ENCODE data around the gene FOLR1. TPM values are rescaled to one million over a fixed set of nuclear protein-coding genes. Genes with fewer than 3 reads are reported as not detected.
"Not testable (repeated sequence)": the region's sequence is repeated elsewhere in the genome, so short reads cannot be mapped to it uniquely, and the experiment has no call there.

The FOLR1 gene
- total RNA-seq (not detected), total RNA-seq (0 reads per million in 2 donors)

- no peak within 1 kb of the TSS for H3K27ac Mint-ChIP-seq
- no peak for ATAC-seq
These were observed at the start of gene FOLR1 for GRCh38 chr11:72191961-72192381. Gene FOLR1 (plus strand): TSS chr11:72192140. CDS start chr11:72192174, 34 bp downstream.

GRCh38 chr11:72142543-72142942 lies 49.4 kb upstream of the FOLR1 start:
- peaks cover 22% of the 10 kb centered on the region for H3K27me3 Mint-ChIP-seq
- H3K4me3 Mint-ChIP-seq; H3K9me3 ChIP-seq (ENCODE audit: control insufficient read depth, low read length, poor library complexity, severe bottlenecking); DNase-seq; H3K4me1 Mint-ChIP-seq; H3K27ac Mint-ChIP-seq; H3K36me3 Mint-ChIP-seq (ENCODE audit: low read depth); ATAC-seq: not testable (repeated sequence)

More at GRCh38 chr11:72191961-72192381, at the start of gene FOLR1:
- Mint-ChIP-seq H3K4me1 (peaks cover 6% of the 10 kb centered on the region), H3K36me3 (ENCODE audit: low read depth) (no peaks in the 10 kb centered on the region), H3K4me3 (no peak within 1 kb of the TSS), H3K27me3 (peaks cover 8% of the 10 kb centered on the region)
- no peaks in the 10 kb centered on the region for H3K9me3 ChIP-seq (ENCODE audit: control insufficient read depth, low read length, poor library complexity, severe bottlenecking)
- DNase-seq, result no peak

GRCh38 chr11:72144807-72145565 lies 47.0 kb upstream of the FOLR1 start:
- no peak for ATAC-seq
- H3K4me1 Mint-ChIP-seq, result peaks cover 7% of the 10 kb centered on the region
- no peak overlapping the region for H3K4me3 Mint-ChIP-seq

GRCh38 chr11:72146625-72147024 lies 45.3 kb upstream of the FOLR1 start:
- H3K27me3 Mint-ChIP-seq, result peaks cover 10% of the 10 kb centered on the region
- no peak for ATAC-seq
- no peak overlapping the region for H3K27ac Mint-ChIP-seq
- H3K36me3 Mint-ChIP-seq (ENCODE audit: low read depth), result no peaks in the 10 kb centered on the region
- no peak overlapping the region for H3K4me3 Mint-ChIP-seq
- peaks cover 3% of the 10 kb centered on the region for H3K9me3 ChIP-seq (ENCODE audit: control insufficient read depth, low read length, poor library complexity, severe bottlenecking)
- H3K4me1 Mint-ChIP-seq, result peaks cover 4% of the 10 kb centered on the region
- no peak for DNase-seq

More at GRCh38 chr11:72144807-72145565, 47.0 kb upstream of the FOLR1 start:
- peaks cover 3% of the 10 kb centered on the region for H3K9me3 ChIP-seq (ENCODE audit: control insufficient read depth, low read length, poor library complexity, severe bottlenecking)
- H3K36me3 Mint-ChIP-seq (ENCODE audit: low read depth), result no peaks in the 10 kb centered on the region
- no peak for DNase-seq
- peaks cover 18% of the 10 kb centered on the region for H3K27me3 Mint-ChIP-seq
- H3K27ac Mint-ChIP-seq, result no peak overlapping the region

- Mint-ChIP-seq H3K27me3 (peaks cover 26% of the 10 kb centered on the region), H3K36me3 (ENCODE audit: low read depth) (no peaks in the 10 kb centered on the region), H3K4me1 (no peaks in the 10 kb centered on the region), H3K4me3 (no peak overlapping the region), H3K27ac (no peak overlapping the region)
- DNase-seq (no peak), ATAC-seq (no peak)
- no peaks in the 10 kb centered on the region for H3K9me3 ChIP-seq (ENCODE audit: control insufficient read depth, low read length, poor library complexity, severe bottlenecking)
These were observed 41.1 kb upstream of the FOLR1 start for GRCh38 chr11:72150882-72151281.

GRCh38 chr11:72153874-72154273 lies 38.1 kb upstream of the FOLR1 start:
- ATAC-seq; H3K27ac Mint-ChIP-seq; H3K4me1 Mint-ChIP-seq; H3K9me3 ChIP-seq (ENCODE audit: control insufficient read depth, low read length, poor library complexity, severe bottlenecking); DNase-seq; H3K36me3 Mint-ChIP-seq (ENCODE audit: low read depth); H3K4me3 Mint-ChIP-seq: not testable (repeated sequence)
- peaks cover 33% of the 10 kb centered on the region for H3K27me3 Mint-ChIP-seq

- Mint-ChIP-seq H3K27me3 (peaks cover 42% of the 10 kb centered on the region), H3K27ac (no peak overlapping the region), H3K4me1 (no peaks in the 10 kb centered on the region), H3K36me3 (ENCODE audit: low read depth) (peaks cover 2% of the 10 kb centered on the region), H3K4me3 (no peak overlapping the region)
- no peak for ATAC-seq
- DNase-seq, result no peak
- H3K9me3 ChIP-seq (ENCODE audit: control insufficient read depth, low read length, poor library complexity, severe bottlenecking), result no peaks in the 10 kb centered on the region
These were observed 37.1 kb upstream of the FOLR1 start for GRCh38 chr11:72154816-72155215.

GRCh38 chr11:72155751-72156150 lies 36.2 kb upstream of the FOLR1 start:
- peaks cover 45% of the 10 kb centered on the region for H3K27me3 Mint-ChIP-seq
- H3K27ac Mint-ChIP-seq, result no peak overlapping the region
- H3K4me3 Mint-ChIP-seq, result no peak overlapping the region
- no peaks in the 10 kb centered on the region for H3K4me1 Mint-ChIP-seq
- ATAC-seq, result no peak
- no peaks in the 10 kb centered on the region for H3K9me3 ChIP-seq (ENCODE audit: control insufficient read depth, low read length, poor library complexity, severe bottlenecking)
- peaks cover 2% of the 10 kb centered on the region for H3K36me3 Mint-ChIP-seq (ENCODE audit: low read depth)
- no peak for DNase-seq

- H3K36me3 Mint-ChIP-seq (ENCODE audit: low read depth), result peaks cover 4% of the 10 kb centered on the region
- H3K27me3 Mint-ChIP-seq, result peaks cover 53% of the 10 kb centered on the region
- no peak overlapping the region for H3K4me3 Mint-ChIP-seq
- no peak overlapping the region for H3K27ac Mint-ChIP-seq
- ATAC-seq (no peak), DNase-seq (no peak)
- peaks cover 2% of the 10 kb centered on the region for H3K4me1 Mint-ChIP-seq
- no peaks in the 10 kb centered on the region for H3K9me3 ChIP-seq (ENCODE audit: control insufficient read depth, low read length, poor library complexity, severe bottlenecking)
These were observed 34.8 kb upstream of the FOLR1 start for GRCh38 chr11:72157131-72157530.

- ATAC-seq (no peak), DNase-seq (no peak)
- peaks cover 49% of the 10 kb centered on the region for H3K27me3 Mint-ChIP-seq
- peaks cover 3% of the 10 kb centered on the region for H3K4me1 Mint-ChIP-seq
- H3K4me3 Mint-ChIP-seq, result no peak overlapping the region
- H3K27ac Mint-ChIP-seq, result no peak overlapping the region
- peaks cover 4% of the 10 kb centered on the region for H3K36me3 Mint-ChIP-seq (ENCODE audit: low read depth)
- H3K9me3 ChIP-seq (ENCODE audit: control insufficient read depth, low read length, poor library complexity, severe bottlenecking), result no peaks in the 10 kb centered on the region
These were observed 31.6 kb upstream of the FOLR1 start for GRCh38 chr11:72160319-72160718.

- Mint-ChIP-seq H3K36me3 (ENCODE audit: low read depth) (peaks cover 4% of the 10 kb centered on the region), H3K27me3 (peaks cover 61% of the 10 kb centered on the region), H3K27ac (no peak overlapping the region), H3K4me1 (peaks cover 3% of the 10 kb centered on the region), H3K4me3 (no peak overlapping the region)
- DNase-seq, result no peak
- ATAC-seq, result no peak
- H3K9me3 ChIP-seq (ENCODE audit: control insufficient read depth, low read length, poor library complexity, severe bottlenecking), result no peaks in the 10 kb centered on the region
These were observed 28.9 kb upstream of the FOLR1 start for GRCh38 chr11:72162891-72163492.

- DNase-seq; ATAC-seq; H3K4me3 Mint-ChIP-seq; H3K36me3 Mint-ChIP-seq (ENCODE audit: low read depth); H3K4me1 Mint-ChIP-seq; H3K27ac Mint-ChIP-seq; H3K9me3 ChIP-seq (ENCODE audit: control insufficient read depth, low read length, poor library complexity, severe bottlenecking): not testable (repeated sequence)
- peaks cover 59% of the 10 kb centered on the region for H3K27me3 Mint-ChIP-seq
These were observed 27.8 kb upstream of the FOLR1 start for GRCh38 chr11:72164187-72164586.

- not testable (repeated sequence) for ATAC-seq; H3K9me3 ChIP-seq (ENCODE audit: control insufficient read depth, low read length, poor library complexity, severe bottlenecking); H3K4me3 Mint-ChIP-seq; H3K4me1 Mint-ChIP-seq; H3K27ac Mint-ChIP-seq; DNase-seq; H3K36me3 Mint-ChIP-seq (ENCODE audit: low read depth)
- H3K27me3 Mint-ChIP-seq, result peaks cover 36% of the 10 kb centered on the region
These were observed 22.8 kb upstream of the FOLR1 start for GRCh38 chr11:72169046-72169555.
